HG02970 (cell line): Measurements from ENCODE around the gene IGF2.
"Not testable (repeated sequence)": the region's sequence is repeated elsewhere in the genome, so short reads cannot be mapped to it uniquely, and the experiment has no call there.

Experiments used
- ATAC-seq: cut with Tn5 transposase; IDR thresholded peaks from one replicate; pipeline ENCODE4 v1.9.1; 2021; ENCODE audit warnings: mild to moderate bottlenecking, moderate library complexity, moderate number of reproducible peaks; ENCODE audit not compliant: unreplicated experiment, low FRiP score

Gene IGF2

GRCh38 chr11:2126520-2127085 is 12.6 kb downstream of the IGF2 start:
- no peak for ATAC-seq

- ATAC-seq = not testable (repeated sequence)
Observed at GRCh38 chr11:2124736-2125484, 14.3 kb downstream of the IGF2 start.

DNA sequence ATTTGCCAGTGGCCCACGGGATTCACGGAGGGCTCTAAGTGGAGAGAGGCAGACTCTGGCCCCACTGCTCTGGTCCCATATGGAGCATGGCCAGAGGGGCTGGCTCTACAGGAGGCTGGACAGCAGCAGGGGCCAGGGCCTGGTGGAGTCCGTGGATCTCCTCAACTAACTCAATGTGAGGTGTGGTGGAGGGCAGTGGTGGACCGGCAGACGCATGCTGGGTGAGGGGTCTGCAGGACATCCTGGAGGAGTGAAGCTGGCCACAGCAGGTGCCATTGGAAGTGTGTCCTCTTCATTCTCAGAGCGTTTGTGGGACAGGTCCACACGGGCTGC is 15.6 kb downstream of the IGF2 start:
- ATAC-seq = no peak

DNA sequence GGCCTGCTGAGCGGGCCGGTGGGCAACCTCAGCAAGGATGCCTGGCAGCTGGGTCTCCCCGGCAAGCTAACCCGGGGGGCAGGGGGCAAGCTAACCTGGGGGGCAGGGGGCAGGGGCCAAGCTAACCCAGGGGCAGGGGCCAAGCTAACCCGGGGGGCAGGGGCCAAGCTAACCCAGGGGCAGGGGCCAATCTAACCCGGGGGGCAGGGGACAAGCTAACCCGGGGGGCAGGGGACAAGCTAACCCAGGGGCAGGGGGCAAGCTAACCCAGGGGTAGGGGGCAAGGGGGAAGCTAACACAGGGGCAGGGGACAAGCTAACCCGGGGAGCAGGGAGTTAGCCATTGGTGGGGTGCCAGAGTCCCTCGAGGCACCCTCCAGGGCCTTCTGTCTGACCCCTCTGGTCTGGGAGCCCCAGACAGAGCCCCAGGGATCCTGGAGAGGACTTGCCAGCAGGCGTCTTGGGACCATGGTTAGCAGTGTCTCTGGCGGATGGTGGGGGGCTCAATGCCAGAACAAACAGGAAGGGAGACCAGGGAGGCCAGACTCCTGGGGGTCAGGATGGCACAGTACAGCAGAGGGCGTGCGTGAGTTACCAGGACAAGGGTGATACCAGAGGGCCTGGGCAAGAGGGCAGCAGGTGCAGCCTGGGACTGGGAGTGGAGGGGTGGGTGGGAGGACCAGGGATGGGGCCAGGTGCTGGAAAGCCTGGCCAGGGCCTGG is 16.1 kb downstream of the IGF2 start:
- ATAC-seq = no peak

- ATAC-seq = no peak
Observed at GRCh38 chr11:2122222-2122906, 16.8 kb downstream of the IGF2 start.

GRCh38 chr11:2121227-2122130 is 17.7 kb downstream of the IGF2 start:
- no peak for ATAC-seq

DNA sequence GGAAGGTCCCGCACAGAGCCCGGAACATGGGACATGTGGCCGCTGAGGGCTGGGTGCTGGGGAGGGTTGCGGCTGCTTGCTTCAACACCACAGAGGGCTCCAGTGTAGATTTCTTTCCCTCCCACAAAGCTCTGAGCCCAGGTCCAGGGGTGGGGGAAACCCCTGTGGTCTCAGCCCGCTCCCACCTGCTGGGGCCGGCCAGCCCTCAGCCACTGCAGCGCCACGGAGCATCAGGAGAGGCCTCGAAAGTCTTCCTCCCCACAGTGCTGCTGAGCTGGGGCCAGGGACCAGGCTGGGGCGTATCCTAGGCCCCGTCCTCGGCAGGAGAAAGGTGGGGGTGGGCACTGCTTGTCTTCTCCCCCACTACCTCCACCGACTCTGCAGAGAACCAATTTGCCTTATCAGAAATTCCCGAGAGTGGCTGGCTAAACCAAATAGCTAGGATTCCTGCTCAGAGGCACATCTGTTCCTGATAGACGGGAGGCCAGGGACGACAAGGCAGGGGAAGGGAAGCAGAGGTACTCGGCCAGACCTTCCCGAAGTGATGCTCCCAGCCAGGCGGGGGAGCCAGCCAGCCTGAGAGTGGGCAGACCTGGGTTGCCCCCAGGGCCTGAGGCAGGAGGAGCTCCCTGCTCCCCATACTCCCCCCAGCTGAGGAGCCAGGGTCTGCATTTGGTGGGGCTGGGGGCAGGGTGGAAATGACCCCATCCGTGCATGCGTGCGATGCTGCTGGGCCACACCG is 18.7 kb downstream of the IGF2 start:
- ATAC-seq = no peak

DNA sequence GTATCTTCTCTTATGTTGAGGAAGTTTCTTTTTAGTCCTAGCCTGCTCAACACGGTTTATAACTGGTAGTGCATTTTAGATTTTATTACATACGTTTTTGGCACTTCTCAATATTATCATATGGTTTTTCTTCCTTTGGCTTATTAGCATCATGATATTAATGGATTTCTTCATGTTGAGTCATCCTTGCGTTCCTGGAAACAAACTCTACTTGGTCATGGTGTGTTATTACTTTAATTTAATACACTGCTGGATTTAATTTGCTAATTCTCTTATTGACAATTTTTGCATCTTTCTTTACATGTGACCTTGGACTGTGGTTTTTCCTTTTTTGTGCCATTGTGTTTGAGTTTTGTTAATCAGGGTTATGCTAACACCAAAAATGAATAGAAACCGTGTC is 20.5 kb downstream of the IGF2 start:
- no peak for ATAC-seq

GRCh38 chr11:2116680-2117079 is 22.5 kb downstream of the IGF2 start:
- ATAC-seq = no peak

DNA sequence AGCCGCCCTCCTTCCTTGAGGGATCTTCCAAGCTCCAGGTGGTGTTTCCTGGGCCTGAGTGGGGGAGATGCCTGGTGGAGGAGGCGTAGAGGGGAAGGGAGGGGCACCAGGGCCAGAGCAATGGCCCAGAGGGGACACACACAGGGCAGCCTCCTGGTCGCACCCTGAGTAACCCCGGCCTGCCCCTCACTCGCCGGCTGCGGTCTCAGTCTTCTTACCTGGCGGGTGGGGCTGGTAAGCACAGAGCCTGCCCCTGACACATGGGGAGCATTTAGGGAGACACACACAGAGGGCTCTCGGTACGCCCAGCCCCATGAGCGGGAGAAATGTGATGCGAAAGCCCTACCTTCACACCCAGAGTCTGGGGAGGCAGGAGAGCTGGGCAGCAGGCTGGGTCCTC is 23.9 kb downstream of the IGF2 start:
- no peak for ATAC-seq

- ATAC-seq = no peak
Observed at GRCh38 chr11:2114430-2115241, 24.6 kb downstream of the IGF2 start.

DNA sequence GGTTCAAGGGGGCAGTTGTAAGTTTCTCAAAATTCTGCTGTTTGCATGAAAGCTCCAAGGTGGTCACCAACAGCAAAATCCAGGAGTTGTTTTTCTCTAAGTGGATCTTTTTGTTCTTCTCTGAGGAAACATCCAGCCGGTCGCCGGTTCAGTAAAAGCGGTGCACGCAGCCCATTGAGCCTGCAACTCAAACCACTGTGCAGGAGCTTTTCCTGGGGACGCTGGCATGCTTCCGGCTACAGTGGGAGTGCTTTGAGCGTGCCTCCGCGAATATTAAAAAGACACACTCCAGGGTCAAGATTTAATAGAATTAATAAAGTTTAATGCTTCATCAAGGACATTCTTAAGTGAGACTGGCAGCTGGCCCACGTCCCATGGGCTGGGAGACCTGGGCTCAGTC is 25.4 kb downstream of the IGF2 start:
- ATAC-seq = no peak

GRCh38 chr11:2110521-2110920 is 28.7 kb downstream of the IGF2 start:
- no peak for ATAC-seq

DNA sequence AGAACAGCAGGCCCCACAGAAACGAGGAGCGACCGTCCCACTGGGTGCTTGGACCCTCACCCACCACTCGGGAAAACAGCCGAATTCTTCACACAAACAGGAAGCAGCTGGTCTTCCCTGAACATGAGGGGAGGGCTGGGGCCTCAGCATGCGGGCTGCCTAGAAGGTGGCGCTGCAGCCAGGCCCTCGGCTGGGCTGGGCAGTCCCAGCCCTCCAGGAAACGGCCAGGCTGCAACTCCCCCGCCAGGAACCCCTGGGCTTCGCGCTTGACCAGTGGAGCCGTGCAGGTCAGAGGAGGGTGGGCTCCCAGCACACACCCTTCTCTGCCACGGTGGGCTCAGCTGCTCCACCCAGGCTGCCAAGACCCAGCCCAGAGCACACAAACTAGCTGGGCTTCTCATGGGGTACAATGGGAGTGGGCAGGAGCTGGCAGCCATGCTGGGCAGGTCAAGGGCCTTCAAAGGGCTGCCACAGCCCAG is 29.6 kb downstream of the IGF2 start:
- no peak for ATAC-seq

DNA sequence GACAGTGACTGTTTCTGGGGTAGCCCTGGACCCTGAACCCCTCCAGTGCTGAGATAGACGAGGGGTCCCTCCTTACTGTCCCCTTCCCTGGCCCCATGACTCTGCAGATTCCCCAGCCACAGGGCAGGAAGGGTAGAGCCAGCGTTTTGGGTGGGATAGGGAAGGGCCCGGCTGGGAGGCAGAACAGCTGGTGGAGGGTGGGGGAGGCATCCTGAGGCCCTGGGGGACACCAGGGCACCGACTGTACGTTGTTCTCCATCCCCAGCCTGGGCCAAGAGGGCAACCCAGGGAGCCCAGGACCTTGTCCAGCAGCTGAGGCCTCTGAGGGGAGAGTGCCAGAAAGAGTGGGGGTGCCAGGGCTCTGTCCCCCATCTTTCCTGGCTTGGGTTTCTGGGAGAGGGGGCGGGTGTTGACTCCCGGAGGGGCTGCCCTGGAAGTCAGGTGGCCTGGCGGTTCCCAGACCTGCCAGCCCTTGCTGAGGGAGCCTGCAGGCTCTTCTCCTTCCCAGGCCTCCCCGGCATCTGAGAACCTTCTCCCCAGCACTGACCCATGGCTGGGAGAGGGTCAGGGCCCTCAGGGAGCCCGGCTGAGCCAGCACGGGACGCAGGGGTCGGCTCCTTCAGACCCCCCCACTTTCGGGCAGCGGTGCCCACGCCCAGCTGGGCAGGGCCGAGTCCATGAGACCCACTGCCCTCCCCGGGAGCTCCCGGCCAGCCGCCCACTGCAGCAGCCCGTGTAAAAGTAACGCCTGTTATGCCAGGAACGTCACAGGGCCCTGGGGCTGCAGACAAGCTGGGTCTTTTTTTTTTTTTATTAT is 30.3 kb downstream of the IGF2 start:
- no peak for ATAC-seq

GRCh38 chr11:2107941-2108630 is 31.1 kb downstream of the IGF2 start:
- no peak for ATAC-seq

DNA sequence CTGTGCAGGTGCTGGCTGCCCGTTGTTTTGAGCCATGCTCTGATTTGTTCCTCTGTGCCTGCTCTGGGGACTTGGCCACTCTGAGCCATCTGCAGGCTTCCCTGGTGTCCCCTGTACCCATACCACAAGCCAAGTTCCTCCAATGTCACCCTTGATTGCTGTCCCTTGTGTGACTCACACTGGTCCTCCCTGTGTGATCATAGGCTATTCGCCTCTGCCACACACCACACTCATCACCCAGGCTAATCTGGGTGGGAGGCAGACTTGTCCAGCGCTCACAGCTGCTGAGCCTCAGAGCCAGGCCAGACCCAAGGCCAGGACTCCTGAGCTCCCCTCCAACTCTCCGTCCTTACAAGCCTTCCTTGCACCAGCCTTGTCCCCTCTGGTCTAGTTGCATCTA is 31.7 kb downstream of the IGF2 start:
- no peak for ATAC-seq
